GM10847 (cell line): ENCODE measurements around the gene PIWIL4.

Experiments
- POLR2A ChIP-seq: IDR thresholded peaks from 2 replicates; pipeline ENCODE4 v1.6.1; 2011; ENCODE audit not compliant: insufficient read length; ENCODE audit errors: extremely low read depth

PIWIL4 gene

DNA sequence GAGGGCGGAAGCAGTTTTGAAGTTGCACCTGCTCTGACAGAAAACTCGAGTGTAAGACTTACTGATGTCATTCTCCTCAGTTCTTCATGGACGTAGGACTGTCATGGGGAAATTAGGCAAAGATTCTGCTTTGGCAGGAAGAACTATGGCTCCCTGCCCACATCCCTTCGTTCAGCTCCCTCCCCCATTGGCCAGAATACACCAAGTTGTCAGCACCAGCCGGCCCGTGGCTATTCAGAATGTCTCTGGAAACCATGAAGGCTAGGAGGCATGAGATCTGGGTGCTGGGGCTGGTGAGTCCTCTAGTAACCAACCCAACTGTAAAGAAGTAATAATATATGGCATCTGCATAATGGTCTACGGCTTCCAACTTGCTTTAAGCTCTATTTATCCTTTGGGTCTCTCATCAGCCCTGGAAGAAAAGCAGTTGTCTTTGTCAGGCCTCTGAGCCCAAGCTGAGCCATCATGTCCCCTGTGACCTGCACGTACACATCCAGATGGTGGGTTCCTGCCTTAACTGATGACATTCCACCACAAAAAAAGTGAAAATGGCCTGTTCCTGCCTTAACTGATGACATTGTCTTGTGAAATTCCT lies 74.1 kb downstream of the PIWIL4 start:
- no peak for TF ChIP-seq POLR2A

DNA sequence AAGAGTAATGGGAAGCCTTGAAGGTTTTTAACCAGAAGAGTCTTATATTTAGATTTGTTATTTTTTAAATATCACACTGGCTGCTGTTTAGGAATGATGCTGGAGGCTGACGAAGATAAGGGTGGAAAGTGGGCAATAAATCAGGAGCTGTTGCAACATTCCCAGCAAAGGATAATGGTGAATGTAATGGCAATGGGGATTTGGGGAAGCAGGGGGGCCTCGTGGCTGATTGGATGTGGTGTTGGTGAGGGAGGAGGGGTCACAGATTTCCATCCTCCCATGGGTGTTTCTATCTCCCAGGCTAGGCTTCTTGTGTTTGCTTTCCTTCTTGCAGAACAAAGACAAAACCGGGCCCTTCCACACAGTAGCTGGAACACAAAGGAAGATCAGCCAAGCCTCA lies 80.8 kb downstream of the PIWIL4 start:
- no peak for TF ChIP-seq POLR2A

DNA sequence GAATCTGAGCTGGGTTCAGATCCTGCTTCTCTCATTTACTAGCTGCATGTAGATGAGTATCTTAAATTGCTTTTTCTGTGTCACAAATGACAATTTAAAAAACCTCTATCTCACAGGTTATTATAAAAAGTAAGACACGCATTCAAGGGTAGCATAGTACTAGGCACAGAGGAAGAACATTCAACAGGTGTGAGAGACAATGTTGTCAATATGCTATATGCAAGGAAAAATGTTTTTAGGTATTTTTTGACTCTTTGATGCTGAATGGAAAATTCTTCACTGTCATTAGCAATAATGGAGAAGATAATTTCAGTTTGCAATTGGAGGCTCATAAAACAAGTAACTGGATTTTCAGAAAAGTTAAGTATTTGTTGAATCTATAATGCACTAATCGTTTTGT lies 81.6 kb downstream of the PIWIL4 start:
- no peak for TF ChIP-seq POLR2A

DNA sequence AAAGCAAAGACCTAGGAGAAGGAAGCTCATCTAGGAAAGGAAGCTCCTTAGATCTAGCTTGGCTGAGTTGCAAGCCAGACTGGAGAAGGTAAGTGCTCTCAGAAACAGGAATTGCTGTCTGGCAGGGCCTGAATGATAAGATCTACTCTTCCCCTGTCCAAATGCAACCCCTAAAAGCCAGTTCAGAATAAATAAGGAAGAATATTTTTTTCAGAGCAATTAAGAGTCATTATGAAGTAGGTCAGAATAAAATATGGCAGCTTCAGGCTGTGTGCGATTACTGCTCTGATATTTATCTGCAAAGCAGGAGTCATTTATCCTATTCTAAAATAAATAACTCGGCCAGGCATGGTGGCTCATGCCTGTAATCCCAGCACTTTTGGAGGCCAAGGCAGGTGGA lies 82.1 kb downstream of the PIWIL4 start:
- no peak for TF ChIP-seq POLR2A

DNA sequence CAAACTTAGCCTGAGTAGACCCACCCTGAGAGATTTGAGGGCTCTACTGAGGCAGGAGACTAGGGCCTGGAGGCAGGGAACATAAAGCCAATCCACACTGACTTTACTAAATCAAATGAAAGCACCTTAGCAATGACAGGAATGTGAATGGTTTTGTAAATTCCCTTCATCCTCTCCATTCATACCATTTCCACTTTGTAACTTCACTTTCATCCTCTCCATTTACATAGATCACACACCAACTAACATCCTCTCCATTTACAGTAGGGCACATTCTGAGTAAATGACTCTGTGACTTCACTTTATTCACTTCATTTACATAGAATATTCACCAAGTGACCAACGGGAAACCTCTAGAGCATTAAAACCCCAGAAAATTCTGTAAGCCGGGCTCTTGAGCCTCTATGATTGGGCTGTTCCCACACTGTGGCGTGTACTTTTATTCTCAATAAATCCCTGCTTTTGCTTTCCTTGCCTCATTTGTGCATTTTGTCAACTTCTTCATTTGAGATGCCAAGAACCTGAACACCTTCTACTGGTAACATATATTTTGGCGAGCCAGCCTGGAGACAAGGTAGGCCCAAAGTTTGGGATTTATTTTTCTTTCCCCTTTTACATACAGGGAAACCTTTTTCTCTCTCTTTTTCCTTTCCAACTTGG lies 82.9 kb downstream of the PIWIL4 start:
- no peak for TF ChIP-seq POLR2A

GRCh38 chr11:94650756-94651155 lies 83.6 kb downstream of the PIWIL4 start:
- TF ChIP-seq POLR2A, result no peak

DNA sequence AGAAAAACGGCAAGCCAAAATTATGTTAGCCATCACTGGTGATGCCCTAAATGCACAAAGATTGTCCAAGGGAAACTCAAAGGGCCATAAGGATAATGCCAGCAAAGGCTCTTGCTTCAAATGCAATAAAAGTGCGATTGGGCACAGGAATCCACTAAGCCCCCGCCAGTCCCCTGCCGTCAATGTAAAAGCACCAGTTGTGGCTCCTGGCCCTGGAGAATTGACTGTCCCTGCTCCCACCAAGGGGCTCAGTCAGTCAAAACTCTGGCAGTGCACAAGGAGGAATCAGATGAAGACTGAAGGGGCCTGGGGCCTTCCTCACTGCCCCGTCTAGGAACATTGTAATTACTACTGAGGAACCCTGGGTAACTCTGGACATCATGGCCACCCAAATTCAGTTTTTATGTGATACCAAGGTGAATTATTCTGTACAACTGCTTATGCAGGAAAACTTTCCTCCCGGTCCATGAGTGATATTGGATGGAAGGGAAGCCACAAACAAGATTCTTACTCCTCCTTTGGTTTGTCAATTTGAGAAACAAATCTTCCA lies 85.6 kb downstream of the PIWIL4 start:
- no peak for TF ChIP-seq POLR2A

DNA sequence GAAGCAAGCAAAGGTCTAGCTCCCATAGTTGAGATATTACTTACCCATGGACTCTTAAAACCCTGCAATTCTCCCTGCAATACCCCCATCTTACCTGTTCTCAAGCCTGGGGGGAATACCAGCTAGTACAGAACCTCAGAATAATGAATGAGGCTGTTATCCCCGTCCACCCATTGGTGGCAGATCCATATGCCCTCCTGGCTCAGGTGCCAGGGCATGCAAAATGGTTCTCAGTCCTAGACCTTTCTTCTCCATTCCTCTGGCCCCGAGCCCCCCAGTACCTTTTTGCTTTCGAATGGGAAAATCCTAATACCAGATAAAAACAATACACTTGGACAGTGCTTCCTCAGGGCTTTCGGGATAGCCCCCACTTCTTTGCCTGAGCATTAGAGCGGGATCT lies 86.4 kb downstream of the PIWIL4 start:
- no peak for TF ChIP-seq POLR2A

GRCh38 chr11:94654201-94654600 lies 87.0 kb downstream of the PIWIL4 start:
- no peak for TF ChIP-seq POLR2A

GRCh38 chr11:94655291-94655690 lies 88.1 kb downstream of the PIWIL4 start:
- no peak for TF ChIP-seq POLR2A

DNA sequence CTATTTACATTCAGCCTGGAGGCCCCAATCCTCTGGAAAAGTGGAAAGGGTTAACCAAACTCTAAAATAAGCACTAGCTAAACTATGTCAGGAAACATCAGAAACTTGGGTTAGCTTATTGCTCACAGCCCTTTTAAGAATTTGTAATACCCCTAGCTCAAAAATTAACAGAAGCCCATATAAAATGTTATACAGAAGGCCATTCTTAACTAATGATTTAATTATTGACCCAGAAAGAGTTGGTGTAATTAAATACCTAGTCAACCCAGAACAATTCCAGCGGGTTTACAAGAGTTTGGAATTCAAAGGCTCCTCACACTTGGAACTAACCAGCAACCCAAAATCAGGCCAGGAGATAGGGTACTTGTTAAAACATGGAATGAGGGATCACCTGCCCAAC lies 88.8 kb downstream of the PIWIL4 start:
- no peak for TF ChIP-seq POLR2A

DNA sequence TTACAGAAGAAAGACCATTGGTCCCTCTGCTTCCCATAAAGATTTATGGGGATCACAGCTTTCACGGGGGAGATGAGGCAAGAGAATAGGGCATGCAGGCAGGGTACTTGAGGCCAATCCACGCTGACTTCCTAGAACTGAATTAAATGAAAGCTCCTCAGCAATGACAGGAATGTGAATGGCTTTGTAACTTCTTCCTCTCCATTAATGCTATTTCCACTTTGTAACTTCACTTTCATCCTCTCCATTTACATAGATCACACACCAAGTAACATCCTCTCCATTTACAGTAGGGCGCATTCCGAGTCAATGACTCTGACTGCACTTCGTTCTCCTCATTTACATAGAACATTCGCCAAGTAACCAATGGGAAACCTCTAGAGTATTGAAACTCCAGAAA lies 89.8 kb downstream of the PIWIL4 start:
- no peak for TF ChIP-seq POLR2A

GRCh38 chr11:94657629-94658028 lies 90.5 kb downstream of the PIWIL4 start:
- no peak for TF ChIP-seq POLR2A

DNA sequence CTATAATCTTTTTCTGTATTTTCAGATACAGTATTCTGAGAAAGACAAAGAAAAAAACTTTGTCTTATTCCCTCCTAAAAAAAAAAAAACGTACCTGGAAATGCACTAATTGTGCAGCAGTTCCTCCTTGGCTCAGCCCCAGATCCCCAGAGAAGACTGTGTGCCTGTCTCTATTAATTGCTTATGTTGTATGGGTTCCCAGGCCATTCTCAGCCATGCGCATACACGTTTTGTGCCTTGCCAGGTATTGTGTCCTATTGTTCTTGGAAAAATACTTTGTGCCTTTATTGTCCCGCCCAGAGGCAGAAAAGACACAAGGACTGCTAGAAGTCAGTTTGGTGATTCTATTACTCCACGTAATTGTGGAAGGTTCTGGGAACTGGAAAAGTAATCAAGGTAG lies 91.2 kb downstream of the PIWIL4 start:
- no peak for TF ChIP-seq POLR2A

DNA sequence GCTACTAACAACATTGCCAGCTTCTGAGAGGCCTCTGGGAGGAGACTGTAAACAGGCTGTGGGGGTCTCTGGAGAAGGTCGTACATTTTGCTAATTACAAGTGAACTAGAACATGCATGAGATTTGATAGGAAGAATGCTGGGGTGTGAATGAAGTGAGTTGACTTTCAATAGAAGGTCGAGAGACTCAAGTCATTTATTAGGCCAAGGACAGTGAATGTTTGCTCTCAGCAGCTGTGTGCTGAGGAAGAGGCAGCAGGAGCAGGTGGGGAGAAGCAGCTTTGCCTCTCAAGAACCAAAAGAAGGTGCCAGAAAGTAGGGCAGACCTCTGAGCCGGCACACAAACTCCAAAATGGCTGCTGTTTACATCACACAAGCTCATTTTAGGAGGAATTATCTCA lies 91.7 kb downstream of the PIWIL4 start:
- no peak for TF ChIP-seq POLR2A

- no peak for TF ChIP-seq POLR2A
Observed at GRCh38 chr11:94661444-94661843, 94.3 kb downstream of the PIWIL4 start.
